Measurements from ENCODE around the gene SPARCL1.

SPARCL1 gene

GRCh38 chr4:87525636-87526295 is 3.4 kb downstream of the SPARCL1 start:
- no peaks in the 10 kb centered on the region for H3K4me1 ChIP-seq (ENCODE audit: insufficient read depth, low read length, severe bottlenecking)
- H3K27ac ChIP-seq (ENCODE audit: low read depth, low read length, poor library complexity, severe bottlenecking), result no peak overlapping the region
- no peak overlapping the region for H3K9ac ChIP-seq (ENCODE audit: low read length)
- no peak overlapping the region for H2AFZ ChIP-seq (ENCODE audit: low read length)
- no peaks in the 10 kb centered on the region for H3K9me2 ChIP-seq (ENCODE audit: low read depth, low read length)
- TF ChIP-seq EZH2 (IDR thresholded peaks at IDR 0.05; ENCODE audit: borderline replicate concordance, low read length), result no peak
- peaks cover 5% of the 10 kb centered on the region; the same call in 1 of the 2 replicates for H3K9me3 ChIP-seq (ENCODE audit: low read length)
- no peaks in the 10 kb centered on the region for H4K20me1 ChIP-seq (ENCODE audit: insufficient read depth, low read length)
- no peaks in the 10 kb centered on the region for H3F3A ChIP-seq (ENCODE audit: insufficient read depth, low read length)
- H3K36me3 ChIP-seq (ENCODE audit: insufficient read depth, low read length), result no peaks in the 10 kb centered on the region
- no peak overlapping the region for H3K4me3 ChIP-seq (ENCODE audit: low read depth, low read length, poor library complexity, severe bottlenecking)
- no peaks in the 10 kb centered on the region for H3K27me3 ChIP-seq (ENCODE audit: insufficient read depth, low read length)
- H3K79me2 ChIP-seq (ENCODE audit: insufficient read depth, low read length), result no peaks in the 10 kb centered on the region
- no peak overlapping the region for H3K4me2 ChIP-seq (ENCODE audit: low read length)

- no peaks in the 10 kb centered on the region for H4K20me1 ChIP-seq (ENCODE audit: insufficient read depth, low read length)
These were observed 4.7 kb downstream of the SPARCL1 start for GRCh38 chr4:87524456-87524855.

GRCh38 chr4:87523307-87523706 is 5.9 kb downstream of the SPARCL1 start:
- no peaks in the 10 kb centered on the region for H3K27me3 ChIP-seq (ENCODE audit: insufficient read depth, low read length)
- no peaks in the 10 kb centered on the region for H3F3A ChIP-seq (ENCODE audit: insufficient read depth, low read length)
- peaks cover 5% of the 10 kb centered on the region; the same call in 1 of the 2 replicates for H3K9me3 ChIP-seq (ENCODE audit: low read length)
- no peak overlapping the region for H3K4me2 ChIP-seq (ENCODE audit: low read length)
- no peak overlapping the region for H3K9ac ChIP-seq (ENCODE audit: low read length)
- no peak overlapping the region for H2AFZ ChIP-seq (ENCODE audit: low read length)
- H3K9me2 ChIP-seq (ENCODE audit: low read depth, low read length), result no peaks in the 10 kb centered on the region
- TF ChIP-seq EZH2 (IDR thresholded peaks at IDR 0.05; ENCODE audit: borderline replicate concordance, low read length) (no peak), CTCF (IDR thresholded peaks at IDR 0.05; ENCODE audit: low read length) (no peak)
- H3K79me2 ChIP-seq (ENCODE audit: insufficient read depth, low read length), result no peaks in the 10 kb centered on the region
- no peak overlapping the region for H3K4me3 ChIP-seq (ENCODE audit: low read depth, low read length, poor library complexity, severe bottlenecking)
- no peak overlapping the region for H3K27ac ChIP-seq (ENCODE audit: low read depth, low read length, poor library complexity, severe bottlenecking)
- no peaks in the 10 kb centered on the region for H3K36me3 ChIP-seq (ENCODE audit: insufficient read depth, low read length)
- H3K4me1 ChIP-seq (ENCODE audit: insufficient read depth, low read length, severe bottlenecking), result no peaks in the 10 kb centered on the region
- no peaks in the 10 kb centered on the region for H4K20me1 ChIP-seq (ENCODE audit: insufficient read depth, low read length)

More at GRCh38 chr4:87524456-87524855, 4.7 kb downstream of the SPARCL1 start:
- H3K4me3 ChIP-seq (ENCODE audit: low read depth, low read length, poor library complexity, severe bottlenecking), result no peak overlapping the region
- no peaks in the 10 kb centered on the region for H3K27me3 ChIP-seq (ENCODE audit: insufficient read depth, low read length)
- H3K9me3 ChIP-seq (ENCODE audit: low read length), result peaks cover 5% of the 10 kb centered on the region; the same call in 1 of the 2 replicates
- no peaks in the 10 kb centered on the region for H3K36me3 ChIP-seq (ENCODE audit: insufficient read depth, low read length)
- H3F3A ChIP-seq (ENCODE audit: insufficient read depth, low read length), result no peaks in the 10 kb centered on the region
- no peak overlapping the region for H3K27ac ChIP-seq (ENCODE audit: low read depth, low read length, poor library complexity, severe bottlenecking)
- H3K4me1 ChIP-seq (ENCODE audit: insufficient read depth, low read length, severe bottlenecking), result no peaks in the 10 kb centered on the region
- H3K79me2 ChIP-seq (ENCODE audit: insufficient read depth, low read length), result no peaks in the 10 kb centered on the region
- no peak for TF ChIP-seq EZH2 (IDR thresholded peaks at IDR 0.05; ENCODE audit: borderline replicate concordance, low read length)
- no peak for TF ChIP-seq CTCF (IDR thresholded peaks at IDR 0.05; ENCODE audit: low read length)
- no peak overlapping the region for H3K9ac ChIP-seq (ENCODE audit: low read length)
- no peak overlapping the region for H3K4me2 ChIP-seq (ENCODE audit: low read length)
- no peaks in the 10 kb centered on the region for H3K9me2 ChIP-seq (ENCODE audit: low read depth, low read length)
- H2AFZ ChIP-seq (ENCODE audit: low read length), result no peak overlapping the region

Data from OCI-LY1 (cell line).